Hepatocyte (in vitro differentiated cells): Measurements from ENCODE around the gene TANGO2. TPM values are rescaled to one million over a fixed set of nuclear protein-coding genes. Genes with fewer than 3 reads are reported as not detected.

Source experiments
- DNase-seq: peaks from one replicate; pipeline ENCODE4 v3.0.0-alpha.2; 2016; ENCODE audit warnings: low spot score
- H2AFZ ChIP-seq: fragments of 200-600 bp; sonication (generic); 2 replicates; pipeline ENCODE4 v1.6.0; 2016; ENCODE audit warnings: antibody characterized with exemption, mild to moderate bottlenecking
- H3K27ac ChIP-seq: fragments of 200-600 bp; sonication (generic); 2 replicates; pipeline ENCODE4 v1.5.1; 2016; ENCODE audit warnings: mild to moderate bottlenecking
- H3K27me3 ChIP-seq: fragments of 200-600 bp; sonication (generic); 2 replicates; pipeline ENCODE4 v1.6.1; 2016
- H3K36me3 ChIP-seq: fragments of 200-600 bp; sonication (generic); replicated peaks from 2 replicates; pipeline ENCODE4 v1.5.1; 2016; ENCODE audit warnings: low read depth; ENCODE audit not compliant: insufficient read depth
- H3K4me1 ChIP-seq: fragments of 200-600 bp; sonication (generic); 2 replicates; pipeline ENCODE4 v1.5.1; 2016; ENCODE audit warnings: mild to moderate bottlenecking, moderate library complexity; ENCODE audit not compliant: insufficient read depth
- H3K4me2 ChIP-seq: fragments of 200-600 bp; sonication (generic); 2 replicates; pipeline ENCODE4 v1.6.0; 2016
- H3K4me3 ChIP-seq: fragments of 200-600 bp; sonication (generic); 2 replicates; pipeline ENCODE4 v1.5.1; 2016; ENCODE audit warnings: mild to moderate bottlenecking
- H3K79me2 ChIP-seq: fragments of 200-600 bp; sonication (generic); 2 replicates; pipeline ENCODE4 v1.6.0; 2017; ENCODE audit warnings: mild to moderate bottlenecking
- H3K9me2 ChIP-seq: fragments of 200-600 bp; sonication (generic); replicated peaks from 2 replicates; pipeline ENCODE4 v1.6.0; 2017; ENCODE audit warnings: mild to moderate bottlenecking; ENCODE audit not compliant: insufficient read depth
- H3K9me3 ChIP-seq: fragments of 200-600 bp; sonication (generic); 2 replicates; pipeline ENCODE4 v1.5.1; 2016; ENCODE audit warnings: low read depth, mild to moderate bottlenecking
- H4K20me1 ChIP-seq: fragments of 200-600 bp; sonication (generic); 2 replicates; pipeline ENCODE4 v1.6.0; 2016; ENCODE audit warnings: mild to moderate bottlenecking; ENCODE audit not compliant: insufficient read depth, poor library complexity, severe bottlenecking
- CTCF ChIP-seq: fragments of 200-600 bp; sonication (generic); IDR thresholded peaks from 2 replicates; pipeline ENCODE4 v1.5.1; 2016; ENCODE audit warnings: antibody characterized with exemption, mild to moderate bottlenecking; ENCODE audit not compliant: poor library complexity
- EZH2 ChIP-seq: fragments of 200-600 bp; sonication (generic); IDR thresholded peaks from 2 replicates; pipeline ENCODE4 v1.6.1; 2016; ENCODE audit warnings: antibody characterized with exemption, mild to moderate bottlenecking, borderline replicate concordance
- EZH2phosphoT487 ChIP-seq: fragments of 200-600 bp; sonication (generic); IDR thresholded peaks from one replicate; pipeline ENCODE4 v1.6.1; 2018; ENCODE audit warnings: antibody characterized with exemption, mild to moderate bottlenecking, low read depth, moderate library complexity; ENCODE audit not compliant: unreplicated experiment, severe bottlenecking
- WGBS: methylation state at CpG from one replicate; pipeline ENCODE4 v1.1.6; 2016; ENCODE audit warnings: low lambda C conversion rate; ENCODE audit errors: missing lambda C conversion rate; 5-methylcytosine and 5-hydroxymethylcytosine counted together
- polyA plus RNA-seq: library from polyadenylated mRNA; unstranded; fragments of >200 nt; fragmentation: Nextera tagmentation; extraction: Ambion mirVana; gene quantifications from 2 replicates; pipeline ENCODE4 v1.2.1, GENCODE V29; 2016
- total RNA-seq: library from RNA; depleted of rRNA; stranded (reverse); fragments of >200 nt; gene quantifications from 2 replicates; pipeline ENCODE4 v1.2.3, GENCODE V29; 2014

The TANGO2 gene
- total and polyA plus RNA-seq, 2 experiments from 2014 or later = 20.8 to 21.4 TPM

GRCh38 chr22:19978748-19979147 lies 42.2 kb upstream of the TANGO2 start:
- H3K9me3 ChIP-seq = no peaks in the 10 kb centered on the region
- H3K4me3 ChIP-seq = no peak overlapping the region
- no peak for DNase-seq
- H3K27me3 ChIP-seq = no peaks in the 10 kb centered on the region
- H2AFZ ChIP-seq = no peak overlapping the region
- H3K4me2 ChIP-seq = no peak overlapping the region
- 97% methylated on average over 17 of the region's 17 CpGs for WGBS
- no peaks in the 10 kb centered on the region for H3K36me3 ChIP-seq
- H3K79me2 ChIP-seq = no peaks in the 10 kb centered on the region
- H3K4me1 ChIP-seq = peaks cover 1% of the 10 kb centered on the region
- H4K20me1 ChIP-seq = no peaks in the 10 kb centered on the region
- H3K27ac ChIP-seq = no peak overlapping the region
- TF ChIP-seq EZH2phosphoT487 = no peak
- TF ChIP-seq EZH2 = no peak
- no peaks in the 10 kb centered on the region for H3K9me2 ChIP-seq

- Histone ChIP-seq H2AFZ (no peak overlapping the region), H3K79me2 (peaks cover 4% of the 10 kb centered on the region), H4K20me1 (no peaks in the 10 kb centered on the region), H3K27me3 (no peaks in the 10 kb centered on the region), H3K4me1 (peaks cover 12% of the 10 kb centered on the region), H3K4me2 (no peak overlapping the region), H3K9me2 (no peaks in the 10 kb centered on the region), H3K9me3 (no peaks in the 10 kb centered on the region), H3K4me3 (no peak overlapping the region), H3K36me3 (no peaks in the 10 kb centered on the region), H3K27ac (no peak overlapping the region)
- 96% methylated on average over 50 of the region's 52 CpGs for WGBS
- DNase-seq = no peak
- TF ChIP-seq EZH2phosphoT487 (no peak), CTCF (no peak), EZH2 (no peak)
Measured at GRCh38 chr22:19979712-19980493, 41.0 kb upstream of the TANGO2 start.

- Histone ChIP-seq H2AFZ (no peak overlapping the region), H3K4me1 (peaks cover 12% of the 10 kb centered on the region), H3K79me2 (peaks cover 11% of the 10 kb centered on the region), H3K36me3 (no peaks in the 10 kb centered on the region), H4K20me1 (peaks cover 6% of the 10 kb centered on the region), H3K4me3 (no peak overlapping the region), H3K27ac (no peak overlapping the region), H3K9me3 (no peaks in the 10 kb centered on the region), H3K9me2 (no peaks in the 10 kb centered on the region), H3K27me3 (no peaks in the 10 kb centered on the region), H3K4me2 (no peak overlapping the region)
- DNase-seq = no peak
- 91% methylated on average over 7 of the region's 7 CpGs for WGBS
- no peak for TF ChIP-seq EZH2
- TF ChIP-seq CTCF = no peak
- TF ChIP-seq EZH2phosphoT487 = no peak
Measured at GRCh38 chr22:19980766-19981165, 40.1 kb upstream of the TANGO2 start.

GRCh38 chr22:19981171-19981960 lies 39.5 kb upstream of the TANGO2 start:
- no peak for TF ChIP-seq CTCF
- TF ChIP-seq EZH2 = no peak
- TF ChIP-seq EZH2phosphoT487 = no peak
- Histone ChIP-seq H3K27me3 (no peaks in the 10 kb centered on the region), H4K20me1 (peaks cover 9% of the 10 kb centered on the region), H3K4me1 (peaks cover 12% of the 10 kb centered on the region), H3K36me3 (no peaks in the 10 kb centered on the region), H3K9me2 (no peaks in the 10 kb centered on the region), H3K4me2 (no peak overlapping the region), H2AFZ (no peak overlapping the region), H3K79me2 (peaks cover 13% of the 10 kb centered on the region), H3K4me3 (no peak overlapping the region), H3K9me3 (no peaks in the 10 kb centered on the region), H3K27ac (no peak overlapping the region)
- WGBS = 97% methylated on average over 29 of the region's 33 CpGs
- DNase-seq = no peak
